HepG2 (cell line): Measurements from ENCODE around the gene KAZN. TPM values are rescaled to one million over a fixed set of nuclear protein-coding genes. Genes with fewer than 3 reads are reported as not detected.
A peak's percentile ranks its signal among the peaks of the same experiment; 100 is the strongest.

Experiments used
- BCL6 ChIP-seq: IDR thresholded peaks from 2 replicates; pipeline ENCODE4 v1.6.1; 2016; ENCODE audit warnings: missing genetic modification reagents, missing compliant biosample characterization
- CENPBD1 ChIP-seq: sonication (generic); formaldehyde crosslinking; IDR thresholded peaks from 2 replicates; pipeline ENCODE4 v1.8.0; 2022; ENCODE audit warnings: missing genetic modification reagents, low read depth, mild to moderate bottlenecking, borderline replicate concordance
- GRHL1 ChIP-seq: sonication (generic); formaldehyde crosslinking; conservative IDR thresholded peaks from 2 replicates; pipeline ENCODE4 v1.8.0; 2022; ENCODE audit warnings: missing genetic modification reagents
- HNRNPH1 ChIP-seq: fragments of 200-400 bp; formaldehyde crosslinking; optimal IDR thresholded peaks from 2 replicates; pipeline ENCODE3; 2017; ENCODE audit warnings: mild to moderate bottlenecking, low read depth, low read length
- IKZF4 ChIP-seq: sonication (generic); formaldehyde crosslinking; IDR thresholded peaks from 2 replicates; pipeline ENCODE4 v1.5.1; 2020; ENCODE audit warnings: borderline replicate concordance, mild to moderate bottlenecking, low read depth, missing genetic modification reagents; ENCODE audit errors: not compliant biosample characterization
- JDP2 ChIP-seq: sonication (generic); formaldehyde crosslinking; IDR thresholded peaks from 2 replicates; pipeline ENCODE4 v1.8.1; 2022; ENCODE audit warnings: missing genetic modification reagents, borderline replicate concordance
- NFATC3 ChIP-seq: sonication (generic); formaldehyde crosslinking; IDR thresholded peaks from 2 replicates; pipeline ENCODE4 v1.5.1; 2020; ENCODE audit warnings: mild to moderate bottlenecking, missing genetic modification reagents
- NRL ChIP-seq: sonication (generic); formaldehyde crosslinking; IDR thresholded peaks from 2 replicates; pipeline ENCODE4 v1.5.0; 2020; ENCODE audit warnings: missing genetic modification reagents, mild to moderate bottlenecking, moderate library complexity, borderline replicate concordance
- ONECUT2 ChIP-seq: sonication (generic); formaldehyde crosslinking; IDR thresholded peaks from 2 replicates; pipeline ENCODE4 v1.4.0; 2020; ENCODE audit warnings: missing genetic modification reagents
- PCBP1 ChIP-seq: fragments of 200-400 bp; formaldehyde crosslinking; IDR thresholded peaks from 2 replicates; pipeline ENCODE4 v1.6.1; 2017; ENCODE audit warnings: mild to moderate bottlenecking, low read depth, low read length, borderline replicate concordance
- TAF15 ChIP-seq: fragments of 200-400 bp; formaldehyde crosslinking; IDR thresholded peaks from one replicate; pipeline ENCODE4 v1.6.1; 2018; ENCODE audit warnings: mild to moderate bottlenecking, low read depth, low read length; ENCODE audit not compliant: poor library complexity, severe bottlenecking
- TSC22D2 ChIP-seq: sonication (generic); formaldehyde crosslinking; IDR thresholded peaks from 2 replicates; pipeline ENCODE4 v1.5.1; 2020; ENCODE audit warnings: missing genetic modification reagents, mild to moderate bottlenecking, borderline replicate concordance
- ZNF160 ChIP-seq: sonication (generic); formaldehyde crosslinking; IDR thresholded peaks from 2 replicates; pipeline ENCODE4 v1.8.0; 2022; ENCODE audit warnings: mild to moderate bottlenecking, inconsistent platforms, missing genetic modification reagents
- ZNF180 ChIP-seq: sonication (generic); formaldehyde crosslinking; IDR thresholded peaks from 2 replicates; pipeline ENCODE4 v1.4.0; 2020; ENCODE audit warnings: low read depth, missing genetic modification reagents, borderline replicate concordance
- ZNF224 ChIP-seq: sonication (generic); formaldehyde crosslinking; IDR thresholded peaks from 2 replicates; pipeline ENCODE4 v1.5.0; 2020; ENCODE audit warnings: mild to moderate bottlenecking, missing genetic modification reagents
- ZNF232 ChIP-seq: sonication (generic); formaldehyde crosslinking; IDR thresholded peaks from 2 replicates; pipeline ENCODE4 v1.4.0; 2020; ENCODE audit warnings: missing genetic modification reagents, borderline replicate concordance
- ZNF816 ChIP-seq: sonication (generic); formaldehyde crosslinking; IDR thresholded peaks from 2 replicates; pipeline ENCODE4 v1.8.0; 2022; ENCODE audit warnings: missing genetic modification reagents, mild to moderate bottlenecking, borderline replicate concordance
- polyA plus RNA-seq, 8 experiments: library from polyadenylated mRNA; depleted of rRNA in 3 of 8; stranded (reverse) in 7 of 8; unstranded in 1 of 8; fragments of >200 nt; fragmentation: Illumina TruSeq in 4 of 8; extraction: Trizol in 4 of 8; gene quantifications; 2 replicates each; pipeline versions ENCODE4 v1.2.1 to v1.2.3, GENCODE V29; 2011 to 2016; ENCODE audit warnings: low read depth in 4 of 8, missing spikeins in 1 of 8, mixed read lengths in 1 of 8; ENCODE audit not compliant: insufficient read depth in 1 of 8
- total RNA-seq, 5 experiments: library from RNA; depleted of rRNA; stranded (reverse); fragments of >200 nt; fragmentation: Illumina TruSeq; extraction: Trizol; gene quantifications; 2 replicates each; pipeline ENCODE4 v1.2.3, GENCODE V29; 2016; ENCODE audit warnings: low read depth in 1 of 5
- TF ChIP-seq, protein P1 (sequence below): sonication (generic); formaldehyde crosslinking; IDR thresholded peaks from 2 replicates; pipeline ENCODE4 v1.9.0; 2022; ENCODE audit warnings: low read depth, missing genetic modification reagents
- TF ChIP-seq, protein P2 (sequence below): sonication (generic); formaldehyde crosslinking; IDR thresholded peaks from 2 replicates; pipeline ENCODE4 v1.8.1; 2023; ENCODE audit warnings: mild to moderate bottlenecking, moderate library complexity, missing genetic modification reagents
- TF ChIP-seq, protein P3 (sequence below): sonication (generic); formaldehyde crosslinking; IDR thresholded peaks from 2 replicates; pipeline ENCODE4 v1.8.0; 2022; ENCODE audit warnings: mild to moderate bottlenecking, missing genetic modification reagents, borderline replicate concordance
- TF ChIP-seq, protein P4 (sequence below): IDR thresholded peaks from 2 replicates; pipeline ENCODE4 v1.6.1; 2016; ENCODE audit warnings: missing compliant biosample characterization, missing genetic modification reagents, borderline replicate concordance

The KAZN gene
- total and polyA plus RNA-seq, 2 of the 13 experiments (the other 11 are each of a cell fraction or from before 2014, with no cell fraction given) = 10.4 to 13.5 TPM

DNA sequence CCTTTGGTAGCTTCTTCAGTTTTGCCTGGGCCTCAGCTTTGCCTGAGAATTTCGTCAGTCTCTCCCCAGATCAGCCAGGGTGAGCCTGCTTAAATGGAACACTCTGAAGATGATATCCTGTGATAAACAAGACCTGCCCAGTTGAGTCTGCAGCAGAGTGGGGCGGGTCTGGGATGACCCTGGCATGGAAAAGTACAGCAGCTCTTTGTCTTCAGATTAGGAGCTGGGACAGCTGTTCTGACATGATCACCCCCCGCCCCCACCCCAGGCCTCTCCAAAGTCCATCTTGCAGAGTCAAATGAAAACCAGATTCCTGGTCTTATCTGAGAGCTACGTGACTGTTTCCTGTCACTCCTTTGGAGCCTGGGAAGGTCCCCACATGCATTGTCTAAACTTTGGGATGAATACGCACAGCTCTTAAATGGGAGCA is 552.9 kb downstream of the KAZN start (continued):
- TF ChIP-seq ONECUT2 = no peak
- no peak for TF ChIP-seq NRL
- TF ChIP-seq IKZF4 (CRISPR knock-in tag) = no peak
- TF ChIP-seq, protein P1, sequence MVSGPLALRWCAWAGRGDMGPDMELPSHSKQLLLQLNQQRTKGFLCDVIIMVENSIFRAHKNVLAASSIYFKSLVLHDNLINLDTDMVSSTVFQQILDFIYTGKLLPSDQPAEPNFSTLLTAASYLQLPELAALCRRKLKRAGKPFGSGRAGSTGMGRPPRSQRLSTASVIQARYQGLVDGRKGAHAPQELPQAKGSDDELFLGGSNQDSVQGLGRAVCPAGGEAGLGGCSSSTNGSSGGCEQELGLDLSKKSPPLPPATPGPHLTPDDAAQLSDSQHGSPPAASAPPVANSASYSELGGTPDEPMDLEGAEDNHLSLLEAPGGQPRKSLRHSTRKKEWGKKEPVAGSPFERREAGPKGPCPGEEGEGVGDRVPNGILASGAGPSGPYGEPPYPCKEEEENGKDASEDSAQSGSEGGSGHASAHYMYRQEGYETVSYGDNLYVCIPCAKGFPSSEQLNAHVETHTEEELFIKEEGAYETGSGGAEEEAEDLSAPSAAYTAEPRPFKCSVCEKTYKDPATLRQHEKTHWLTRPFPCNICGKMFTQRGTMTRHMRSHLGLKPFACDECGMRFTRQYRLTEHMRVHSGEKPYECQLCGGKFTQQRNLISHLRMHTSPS = peak; percentile 72
- no peak for TF ChIP-seq JDP2
- TF ChIP-seq, protein P2, sequence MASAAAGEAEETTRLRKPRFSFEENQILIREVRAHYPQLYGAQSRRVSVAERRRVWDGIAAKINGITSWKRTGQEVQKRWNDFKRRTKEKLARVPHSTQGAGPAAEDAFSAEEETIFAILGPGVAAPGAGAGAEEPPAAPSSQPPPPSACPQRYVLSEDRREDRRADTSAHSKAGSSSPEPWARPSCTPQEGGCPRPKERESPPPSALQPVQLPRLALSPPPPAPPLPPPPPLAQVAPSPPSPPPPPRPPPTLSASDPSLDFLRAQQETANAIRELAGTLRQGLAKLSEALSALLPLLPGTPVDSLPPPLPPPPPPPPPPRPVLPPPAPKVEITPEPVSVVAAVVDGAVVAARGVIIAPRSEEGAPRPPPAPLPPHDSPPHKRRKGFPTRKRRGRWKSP (CRISPR knock-in tag) = 0 out of 2 replicates have a peak, but pooled peaks have one; percentile 10
- no peak for TF ChIP-seq PCBP1
- TF ChIP-seq, protein P3, sequence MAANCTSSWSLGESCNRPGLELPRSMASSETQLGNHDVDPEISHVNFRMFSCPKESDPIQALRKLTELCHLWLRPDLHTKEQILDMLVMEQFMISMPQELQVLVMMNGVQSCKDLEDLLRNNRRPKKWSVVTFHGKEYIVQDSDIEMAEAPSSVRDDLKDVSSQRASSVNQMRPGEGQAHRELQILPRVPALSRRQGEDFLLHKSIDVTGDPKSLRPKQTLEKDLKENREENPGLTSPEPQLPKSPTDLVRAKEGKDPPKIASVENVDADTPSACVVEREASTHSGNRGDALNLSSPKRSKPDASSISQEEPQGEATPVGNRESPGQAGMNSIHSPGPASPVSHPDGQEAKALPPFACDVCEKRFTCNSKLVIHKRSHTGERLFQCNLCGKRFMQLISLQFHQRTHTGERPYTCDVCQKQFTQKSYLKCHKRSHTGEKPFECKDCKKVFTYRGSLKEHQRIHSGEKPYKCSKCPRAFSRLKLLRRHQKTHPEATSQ (CRISPR knock-in tag) = no peak
- no peak for TF ChIP-seq NFATC3 (CRISPR knock-in tag)
- TF ChIP-seq ZNF160 (CRISPR knock-in tag) = no peak
- TF ChIP-seq HNRNPH1 = no peak
- TF ChIP-seq ZNF180 (CRISPR knock-in tag) = no peak
- peak; percentile 35; the same call in 1 of the 2 replicates for TF ChIP-seq BCL6
- no peak for TF ChIP-seq TSC22D2 (CRISPR knock-in tag)
- no peak for TF ChIP-seq ZNF816
- TF ChIP-seq TAF15 = no peak
- TF ChIP-seq ZNF224 (CRISPR knock-in tag) = no peak
- TF ChIP-seq CENPBD1 = no peak
- TF ChIP-seq, protein P4, sequence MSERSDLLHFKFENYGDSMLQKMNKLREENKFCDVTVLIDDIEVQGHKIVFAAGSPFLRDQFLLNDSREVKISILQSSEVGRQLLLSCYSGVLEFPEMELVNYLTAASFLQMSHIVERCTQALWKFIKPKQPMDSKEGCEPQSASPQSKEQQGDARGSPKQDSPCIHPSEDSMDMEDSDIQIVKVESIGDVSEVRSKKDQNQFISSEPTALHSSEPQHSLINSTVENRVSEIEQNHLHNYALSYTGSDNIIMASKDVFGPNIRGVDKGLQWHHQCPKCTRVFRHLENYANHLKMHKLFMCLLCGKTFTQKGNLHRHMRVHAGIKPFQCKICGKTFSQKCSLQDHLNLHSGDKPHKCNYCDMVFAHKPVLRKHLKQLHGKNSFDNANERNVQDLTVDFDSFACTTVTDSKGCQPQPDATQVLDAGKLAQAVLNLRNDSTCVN (CRISPR knock-in tag) = no peak
- TF ChIP-seq GRHL1 (CRISPR knock-in tag) = no peak
- TF ChIP-seq ZNF232 = no peak
